Measurements from ENCODE around the gene MAPK12. TPM values are rescaled to one million over a fixed set of nuclear protein-coding genes. Genes with fewer than 3 reads are reported as not detected.

MAPK12 gene
- total and polyA plus RNA-seq, 2 donors (not counting 3 experiments of a cell fraction or from before 2014, with no cell fraction given) = 72.3 to 86.8 TPM

DNA sequence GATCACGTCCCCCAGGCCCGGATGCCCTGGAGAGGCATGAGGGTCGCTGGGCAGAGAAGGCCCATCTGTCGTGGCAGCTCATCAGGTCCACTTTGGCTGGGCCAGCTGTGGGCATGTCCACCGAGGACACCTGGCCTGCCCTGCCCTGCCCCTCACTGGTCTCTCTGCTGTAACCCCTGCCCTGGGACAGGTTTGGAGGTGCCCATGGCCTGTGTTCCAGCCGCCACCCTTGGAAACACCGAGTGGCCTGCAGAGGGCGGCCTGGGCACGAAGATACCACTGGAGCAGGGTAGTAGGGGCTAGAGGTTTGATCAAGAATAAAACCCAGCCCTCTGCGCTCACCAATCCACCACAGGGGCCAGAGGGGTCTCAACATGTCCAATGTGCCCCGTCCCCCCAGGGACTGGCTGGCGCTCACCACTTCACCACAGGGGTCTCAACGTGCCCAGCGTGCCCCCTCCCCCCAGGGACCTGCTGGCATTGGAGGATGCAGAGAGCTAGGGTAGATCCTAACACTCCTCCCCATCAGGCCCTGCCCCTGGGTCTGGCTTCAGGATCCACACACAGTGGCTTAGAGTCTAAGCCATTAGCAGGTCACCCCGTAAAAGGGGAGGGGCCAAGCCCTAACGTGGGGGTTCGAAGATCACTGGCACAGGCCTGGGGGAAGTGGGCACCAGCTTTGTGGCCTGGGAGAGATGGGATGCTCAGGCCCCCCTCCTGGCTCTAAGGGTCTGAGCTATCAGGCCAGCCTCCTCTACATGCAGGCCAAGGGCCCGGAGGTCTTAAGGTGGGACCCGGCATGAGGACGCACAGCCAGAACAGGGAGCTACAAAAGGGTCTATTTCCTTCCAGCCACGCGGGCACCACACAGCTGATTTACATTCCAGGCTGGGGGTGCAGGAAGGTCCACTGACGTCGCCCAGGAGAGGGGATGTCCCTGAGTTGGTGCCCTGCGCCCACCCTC lies 9.1 kb downstream of the MAPK12 start:
- peak; percentile 83 for FAIRE-seq

More for the DNA sequence above, 9.1 kb downstream of the MAPK12 start:
- H3K27me3 ChIP-seq (ENCODE audit: control insufficient read depth in 2 of 2, insufficient read depth in 2 of 2, low read length in 2 of 2) = no peaks in the 10 kb centered on the region
- H3K9ac ChIP-seq (replicated peaks; ENCODE audit: extremely low read depth, insufficient read depth, low read length) = no peak overlapping the region
- POLR2A ChIA-PET = no interaction called here
- no peaks in the 10 kb centered on the region for H3K79me2 ChIP-seq (ENCODE audit: control insufficient read depth, insufficient read depth, low read length)
- TF ChIP-seq POLR2AphosphoS5 (IDR thresholded peaks at IDR 0.05; ENCODE audit: insufficient read depth, low read depth, low read length) (peak; percentile 10), EZH2 (IDR thresholded peaks at IDR 0.05; ENCODE audit: borderline replicate concordance, low read depth, low read length, severe bottlenecking) (no peak), JUN (IDR thresholded peaks at IDR 0.05; ENCODE audit: borderline replicate concordance, insufficient read depth, insufficient read length, low read depth) (no peak)
- TF ChIP-seq, protein P1, sequence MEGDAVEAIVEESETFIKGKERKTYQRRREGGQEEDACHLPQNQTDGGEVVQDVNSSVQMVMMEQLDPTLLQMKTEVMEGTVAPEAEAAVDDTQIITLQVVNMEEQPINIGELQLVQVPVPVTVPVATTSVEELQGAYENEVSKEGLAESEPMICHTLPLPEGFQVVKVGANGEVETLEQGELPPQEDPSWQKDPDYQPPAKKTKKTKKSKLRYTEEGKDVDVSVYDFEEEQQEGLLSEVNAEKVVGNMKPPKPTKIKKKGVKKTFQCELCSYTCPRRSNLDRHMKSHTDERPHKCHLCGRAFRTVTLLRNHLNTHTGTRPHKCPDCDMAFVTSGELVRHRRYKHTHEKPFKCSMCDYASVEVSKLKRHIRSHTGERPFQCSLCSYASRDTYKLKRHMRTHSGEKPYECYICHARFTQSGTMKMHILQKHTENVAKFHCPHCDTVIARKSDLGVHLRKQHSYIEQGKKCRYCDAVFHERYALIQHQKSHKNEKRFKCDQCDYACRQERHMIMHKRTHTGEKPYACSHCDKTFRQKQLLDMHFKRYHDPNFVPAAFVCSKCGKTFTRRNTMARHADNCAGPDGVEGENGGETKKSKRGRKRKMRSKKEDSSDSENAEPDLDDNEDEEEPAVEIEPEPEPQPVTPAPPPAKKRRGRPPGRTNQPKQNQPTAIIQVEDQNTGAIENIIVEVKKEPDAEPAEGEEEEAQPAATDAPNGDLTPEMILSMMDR (IDR thresholded peaks at IDR 0.05; ENCODE audit: extremely low read depth in 1 of 2, insufficient read depth in 1 of 2, low read depth in 1 of 2, low read length in 2 of 2) = peak; percentile 75 to 81
- peaks cover 11% of the 10 kb centered on the region for H3K4me1 ChIP-seq (ENCODE audit: control insufficient read depth, extremely low read depth, insufficient read depth, low read length)
- H3K9me3 ChIP-seq (replicated peaks; ENCODE audit: control insufficient read depth, insufficient read depth, low read length) = no peaks in the 10 kb centered on the region
- DNase-seq (ENCODE audit: low read depth, low spot score) = peak; percentile 67
- H2AFZ ChIP-seq (ENCODE audit: low read depth, low read length) = no peak overlapping the region
- intact Hi-C loops (cut with micrococcal nuclease) = loop anchor here (1.0 kb wide), 3 partner anchors 75 to 246 kb away; partner anchors contain the start of gene DENND6B
- no peaks in the 10 kb centered on the region for H4K20me1 ChIP-seq (replicated peaks; ENCODE audit: control insufficient read depth, extremely low read depth, insufficient read depth, low read length)
- H3K4me3 ChIP-seq (replicated peaks in 1 of 3; ENCODE audit: insufficient read depth in 1 of 3, low read depth in 1 of 3, low read length in 3 of 3) = no peak overlapping the region
- dilution Hi-C loops (cut with MboI; ENCODE audit: extremely low pct_ligation_motif_present, low sequenced_read_pairs) = no loop called here
- H3K36me3 ChIP-seq (ENCODE audit: control insufficient read depth in 2 of 2, extremely low read depth in 1 of 2, insufficient read depth in 2 of 2, low read length in 2 of 2) = peaks cover 0 to 30% of the 10 kb centered on the region in 2 experiments
- no TSS peak for BruUV-seq (replicated peaks)
- H3K27ac ChIP-seq (ENCODE audit: insufficient read depth, low read depth, low read length) = no peak overlapping the region
- no peaks in the 10 kb centered on the region for H3K9me1 ChIP-seq (replicated peaks; ENCODE audit: control insufficient read depth, extremely low read depth, insufficient read depth, low read length)
- CTCF ChIA-PET = interaction anchor here (0.5 to 4.2 kb wide), 24 partner anchors 10 to 273 kb away, joined by 3 to 60 read pairs (median 4); partner anchors contain the start of genes DENND6B, MAPK11, MAPK12 and SCO2
- H3K4me2 ChIP-seq (ENCODE audit: insufficient read depth, low read length) = no peak overlapping the region

Measured in endothelial cell of umbilical vein (primary cell).